ENCODE measurements around the gene TSHZ2. TPM values are rescaled to one million over a fixed set of nuclear protein-coding genes. Genes with fewer than 3 reads are reported as not detected.

TSHZ2 gene
- total RNA-seq, 4 donors from 2014 or later = 4.0 to 57.8 (median 10.3) TPM

GRCh38 chr20:53074811-53075314 lies 102.7 kb downstream of the TSHZ2 start:
- Histone ChIP-seq H3K27me3 (no peaks in the 10 kb centered on the region), H3K4me1 (no peaks in the 10 kb centered on the region), H3K9me3 (no peaks in the 10 kb centered on the region), H3K36me3 (no peaks in the 10 kb centered on the region), H3K4me3 (no peak overlapping the region), H3K27ac (no peak overlapping the region)
- no peak for DNase-seq
- TF ChIP-seq POLR2A (IDR thresholded peaks at IDR 0.05) (no peak), CTCF (IDR thresholded peaks at IDR 0.05) (no peak)

- H3K9me3 ChIP-seq = no peaks in the 10 kb centered on the region
- H3K4me1 ChIP-seq = no peaks in the 10 kb centered on the region
- H3K4me3 ChIP-seq = no peak overlapping the region
- H3K36me3 ChIP-seq = no peaks in the 10 kb centered on the region
- TF ChIP-seq POLR2A (IDR thresholded peaks at IDR 0.05) = no peak
- TF ChIP-seq CTCF (IDR thresholded peaks at IDR 0.05) = no peak
- no peak for DNase-seq
- no peaks in the 10 kb centered on the region for H3K27me3 ChIP-seq
- H3K27ac ChIP-seq = no peak overlapping the region
These were observed 104.5 kb downstream of the TSHZ2 start for GRCh38 chr20:53076668-53077067.

DNA sequence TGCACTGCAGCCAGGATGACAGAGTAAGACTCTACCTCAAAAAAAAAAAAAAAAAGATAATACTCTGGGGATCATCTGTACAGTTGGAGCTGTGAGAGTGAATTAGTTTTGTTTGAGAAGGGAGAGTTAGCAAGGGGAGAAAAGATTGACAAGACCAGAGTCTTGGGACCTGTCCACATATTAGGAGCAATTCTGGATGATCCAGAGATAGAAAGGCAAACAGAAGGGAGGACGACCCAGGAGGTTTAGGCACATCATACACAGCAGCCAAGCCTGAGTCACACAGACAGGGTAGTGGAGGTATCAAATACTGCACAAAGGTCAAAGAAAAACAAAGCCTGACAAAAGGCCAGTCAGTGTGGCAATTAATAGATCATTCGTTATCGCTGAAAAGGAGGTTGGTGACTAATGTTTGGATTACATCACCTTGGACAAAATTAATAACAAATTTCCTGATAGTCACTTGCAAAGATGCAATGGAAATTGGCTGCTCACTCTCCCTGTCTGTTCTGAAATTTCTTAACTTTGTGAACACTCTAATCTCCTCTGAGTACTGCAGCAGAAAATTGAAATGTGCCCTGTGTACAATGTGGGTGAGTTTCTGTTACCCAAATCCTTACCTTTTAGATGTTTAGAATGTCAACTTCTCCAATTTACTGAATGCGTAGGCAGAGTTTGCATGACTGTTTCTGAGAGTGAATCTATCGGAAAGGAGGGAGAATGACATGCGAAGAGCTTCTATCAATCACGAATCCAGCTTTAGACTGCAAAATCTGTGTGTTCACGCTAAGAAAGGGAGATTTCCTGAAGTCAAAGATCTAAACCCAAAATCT lies 105.4 kb downstream of the TSHZ2 start:
- TF ChIP-seq POLR2A (IDR thresholded peaks at IDR 0.05) = no peak
- no peak for TF ChIP-seq CTCF (IDR thresholded peaks at IDR 0.05)
- no peak overlapping the region for H3K4me3 ChIP-seq
- no peak for DNase-seq
- no peaks in the 10 kb centered on the region for H3K9me3 ChIP-seq
- no peaks in the 10 kb centered on the region for H3K27me3 ChIP-seq
- H3K27ac ChIP-seq = no peak overlapping the region
- no peaks in the 10 kb centered on the region for H3K4me1 ChIP-seq
- H3K36me3 ChIP-seq = no peaks in the 10 kb centered on the region

DNA sequence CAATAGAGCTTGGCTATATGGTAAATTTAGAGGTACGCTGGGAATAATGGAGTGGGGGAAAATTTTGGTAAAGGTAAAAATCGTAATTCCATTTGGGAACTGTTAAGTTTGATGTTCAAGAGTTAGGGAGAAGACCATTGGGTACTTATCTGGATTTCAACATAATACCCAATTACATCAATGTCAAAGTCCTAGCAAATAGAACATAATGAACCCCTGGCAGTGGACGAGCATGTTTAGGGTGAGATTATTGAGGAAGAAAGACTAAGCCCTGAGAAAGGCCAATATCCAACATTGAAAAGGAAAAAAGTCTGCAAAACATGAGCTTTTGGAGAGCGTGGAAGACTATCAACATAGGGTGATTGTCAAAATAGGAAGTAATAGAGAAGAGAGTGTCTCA lies 106.6 kb downstream of the TSHZ2 start:
- Histone ChIP-seq H3K27me3 (no peaks in the 10 kb centered on the region), H3K36me3 (no peaks in the 10 kb centered on the region), H3K4me3 (no peak overlapping the region), H3K4me1 (no peaks in the 10 kb centered on the region), H3K9me3 (no peaks in the 10 kb centered on the region), H3K27ac (no peak overlapping the region)
- TF ChIP-seq POLR2A (IDR thresholded peaks at IDR 0.05) (no peak), CTCF (IDR thresholded peaks at IDR 0.05) (no peak)
- no peak for DNase-seq

- Histone ChIP-seq H3K4me1 (no peaks in the 10 kb centered on the region), H3K36me3 (no peaks in the 10 kb centered on the region), H3K4me3 (no peak overlapping the region), H3K9me3 (no peaks in the 10 kb centered on the region), H3K27ac (no peak overlapping the region), H3K27me3 (no peaks in the 10 kb centered on the region)
- TF ChIP-seq CTCF (IDR thresholded peaks at IDR 0.05) = no peak
- no peak for DNase-seq
These were observed 107.1 kb downstream of the TSHZ2 start for GRCh38 chr20:53079261-53079691.
